HAP-1 (cell line): Measurements from ENCODE around the gene DPP8.
"Not testable (repeated sequence)": the region's sequence is repeated elsewhere in the genome, so short reads cannot be mapped to it uniquely, and the experiment has no call there.

Experiments used
- DNase-seq, 2 experiments: peaks; one replicate each; pipeline ENCODE4 v3.0.0-alpha.2; 2016 to 2020; ENCODE audit warnings: low spot score in 2 of 2
- H3K27me3 ChIP-seq: fragments of 250-450 bp; sonication (Bioruptor Pico); 2 replicates; pipeline ENCODE4 v1.5.1; 2020; ENCODE audit warnings: low read depth, mild to moderate bottlenecking, moderate library complexity
- H3K36me3 ChIP-seq: fragments of 250-450 bp; sonication (Bioruptor Pico); replicated peaks from 2 replicates; pipeline ENCODE4 v1.5.1; 2020; ENCODE audit warnings: mild to moderate bottlenecking
- H3K4me1 ChIP-seq: fragments of 250-450 bp; sonication (Bioruptor Pico); 2 replicates; pipeline ENCODE4 v1.5.1; 2020; ENCODE audit warnings: mild to moderate bottlenecking
- H3K4me3 ChIP-seq: fragments of 250-450 bp; sonication (Bioruptor Pico); 2 replicates; pipeline ENCODE4 v1.5.1; 2020; ENCODE audit warnings: mild to moderate bottlenecking, moderate library complexity
- H3K9me3 ChIP-seq: fragments of 250-450 bp; sonication (Bioruptor Pico); 2 replicates; pipeline ENCODE4 v1.5.1; 2020; ENCODE audit warnings: mild to moderate bottlenecking, moderate library complexity
- in situ Hi-C: fragments of 300-500 bp; cut with MboI; formaldehyde crosslinking; loops from 3 replicates; pipeline ENCODE4 v1.14.3; 2020; ENCODE audit warnings: low sequenced_read_pairs, inconsistent platforms, mixed read lengths

Gene DPP8

GRCh38 chr15:65399997-65400396, 117.5 kb downstream of the DPP8 start:
- peaks cover 5% of the 10 kb centered on the region for H3K4me1 ChIP-seq
- no peaks in the 10 kb centered on the region for H3K36me3 ChIP-seq
- no peak overlapping the region for H3K4me3 ChIP-seq
- in situ Hi-C loops, result no loop called here
- peaks cover 3% of the 10 kb centered on the region; the same call in 1 of the 2 replicates for H3K27me3 ChIP-seq
- no peaks in the 10 kb centered on the region for H3K9me3 ChIP-seq
- DNase-seq, result no peak

- no peak for DNase-seq
- Histone ChIP-seq H3K9me3 (no peaks in the 10 kb centered on the region), H3K4me3 (no peak overlapping the region), H3K36me3 (no peaks in the 10 kb centered on the region), H3K4me1 (peaks cover 5% of the 10 kb centered on the region), H3K27me3 (peaks cover 3% of the 10 kb centered on the region; the same call in 1 of the 2 replicates)
- in situ Hi-C loops, result no loop called here
Measured at GRCh38 chr15:65399001-65399706, 118.3 kb downstream of the DPP8 start.

- DNase-seq, in situ Hi-C loops, H3K36me3 ChIP-seq, H3K4me3 ChIP-seq, H3K27me3 ChIP-seq, H3K9me3 ChIP-seq, H3K4me1 ChIP-seq: not testable (repeated sequence)
Measured at GRCh38 chr15:65398486-65398885, 119.0 kb downstream of the DPP8 start.

- no peak for DNase-seq
- no peak overlapping the region for H3K4me3 ChIP-seq
- no peaks in the 10 kb centered on the region for H3K36me3 ChIP-seq
- H3K27me3 ChIP-seq, result peaks cover 3% of the 10 kb centered on the region; the same call in 1 of the 2 replicates
- no peaks in the 10 kb centered on the region for H3K9me3 ChIP-seq
- H3K4me1 ChIP-seq, result peaks cover 5% of the 10 kb centered on the region
- in situ Hi-C loops, result no loop called here
Measured at GRCh38 chr15:65396965-65397317, 120.5 kb downstream of the DPP8 start.

- in situ Hi-C loops, result no loop called here
Measured at GRCh38 chr15:65396283-65396964, 121.1 kb downstream of the DPP8 start.

GRCh38 chr15:65395567-65396202, 121.8 kb downstream of the DPP8 start:
- in situ Hi-C loops, result no loop called here

More at GRCh38 chr15:65396283-65396964, 121.1 kb downstream of the DPP8 start:
- H3K36me3 ChIP-seq, result no peaks in the 10 kb centered on the region
- no peaks in the 10 kb centered on the region for H3K9me3 ChIP-seq
- no peak for DNase-seq
- no peak overlapping the region for H3K4me3 ChIP-seq
- H3K4me1 ChIP-seq, result peaks cover 5% of the 10 kb centered on the region
- peaks cover 3% of the 10 kb centered on the region; the same call in 1 of the 2 replicates for H3K27me3 ChIP-seq

GRCh38 chr15:65394936-65395335, 122.6 kb downstream of the DPP8 start:
- no peak for DNase-seq
- no peaks in the 10 kb centered on the region for H3K9me3 ChIP-seq
- no peaks in the 10 kb centered on the region for H3K36me3 ChIP-seq
- in situ Hi-C loops, result no loop called here
- H3K4me3 ChIP-seq, result no peak overlapping the region
- peaks cover 3% of the 10 kb centered on the region; the same call in 1 of the 2 replicates for H3K27me3 ChIP-seq
- H3K4me1 ChIP-seq, result no peaks in the 10 kb centered on the region; the same call in 1 of the 2 replicates

More at GRCh38 chr15:65395567-65396202, 121.8 kb downstream of the DPP8 start:
- Histone ChIP-seq H3K4me3 (no peak overlapping the region), H3K4me1 (no peaks in the 10 kb centered on the region; the same call in 1 of the 2 replicates), H3K9me3 (no peaks in the 10 kb centered on the region), H3K36me3 (no peaks in the 10 kb centered on the region), H3K27me3 (peaks cover 3% of the 10 kb centered on the region; the same call in 1 of the 2 replicates)
- DNase-seq, result no peak

- in situ Hi-C loops, result no loop called here
- no peak for DNase-seq
- no peaks in the 10 kb centered on the region for H3K9me3 ChIP-seq
- no peaks in the 10 kb centered on the region for H3K36me3 ChIP-seq
- peaks cover 3% of the 10 kb centered on the region; the same call in 1 of the 2 replicates for H3K27me3 ChIP-seq
- H3K4me1 ChIP-seq, result no peaks in the 10 kb centered on the region; the same call in 1 of the 2 replicates
- H3K4me3 ChIP-seq, result no peak overlapping the region
Measured at GRCh38 chr15:65394280-65394789, 123.2 kb downstream of the DPP8 start.

- Histone ChIP-seq H3K9me3 (no peaks in the 10 kb centered on the region), H3K4me1 (no peaks in the 10 kb centered on the region; the same call in 1 of the 2 replicates), H3K27me3 (peaks cover 3% of the 10 kb centered on the region; the same call in 1 of the 2 replicates), H3K4me3 (no peak overlapping the region), H3K36me3 (no peaks in the 10 kb centered on the region)
- in situ Hi-C loops, result no loop called here
- no peak for DNase-seq
Measured at GRCh38 chr15:65393557-65393956, 123.9 kb downstream of the DPP8 start.

- H3K36me3 ChIP-seq, result no peaks in the 10 kb centered on the region
- H3K4me1 ChIP-seq, result no peaks in the 10 kb centered on the region; the same call in 1 of the 2 replicates
- no peak overlapping the region for H3K4me3 ChIP-seq
- no peaks in the 10 kb centered on the region for H3K9me3 ChIP-seq
- in situ Hi-C loops, result no loop called here
- DNase-seq, result no peak
- peaks cover 3% of the 10 kb centered on the region; the same call in 1 of the 2 replicates for H3K27me3 ChIP-seq
Measured at GRCh38 chr15:65393091-65393490, 124.4 kb downstream of the DPP8 start.
